ENCODE measurements around the gene CAND2.
"Not testable (repeated sequence)": the region's sequence is repeated elsewhere in the genome, so short reads cannot be mapped to it uniquely, and the experiment has no call there.

CAND2 gene

DNA sequence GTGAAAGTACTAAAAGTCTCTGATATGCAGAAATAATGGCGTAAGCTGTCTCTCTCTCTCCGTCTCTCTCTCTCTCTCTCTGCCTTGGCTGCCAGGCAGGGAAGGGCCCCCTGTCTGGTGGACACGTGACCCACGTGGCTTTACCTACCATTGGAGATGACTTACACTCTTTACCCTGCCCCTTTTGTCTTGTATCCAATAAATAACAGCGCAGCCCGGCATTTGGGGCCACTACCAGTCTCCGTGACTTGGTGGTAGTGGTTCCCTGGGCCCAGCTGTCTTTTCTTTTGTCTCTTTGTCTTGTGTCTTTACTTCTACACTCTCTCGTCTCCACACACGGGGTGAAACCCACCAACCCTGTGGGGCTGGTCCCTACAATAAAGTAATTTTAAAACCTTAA lies 25.2 kb upstream of the CAND2 start:
- no peak for DNase-seq (ENCODE audit: low spot score)

DNA sequence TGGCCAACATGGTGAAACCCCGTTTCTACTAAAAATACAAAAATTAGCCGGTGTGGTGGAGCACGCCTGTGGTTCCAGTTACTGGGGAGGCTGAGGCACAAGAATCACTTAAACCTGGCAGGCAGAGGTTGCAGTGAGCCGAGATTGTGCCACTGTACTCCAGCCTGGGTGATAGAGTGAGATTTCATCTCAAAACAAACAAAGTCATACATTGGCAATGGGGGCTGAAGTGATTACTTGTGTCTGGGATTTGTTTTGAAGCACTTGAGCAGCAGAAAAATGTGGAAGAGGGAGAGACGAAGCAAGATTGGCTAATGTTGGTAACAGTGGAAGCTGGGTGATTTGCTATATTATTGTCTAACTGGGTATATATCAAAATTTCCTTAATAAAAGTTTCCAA lies 24.0 kb upstream of the CAND2 start:
- DNase-seq (ENCODE audit: low spot score): no peak

DNA sequence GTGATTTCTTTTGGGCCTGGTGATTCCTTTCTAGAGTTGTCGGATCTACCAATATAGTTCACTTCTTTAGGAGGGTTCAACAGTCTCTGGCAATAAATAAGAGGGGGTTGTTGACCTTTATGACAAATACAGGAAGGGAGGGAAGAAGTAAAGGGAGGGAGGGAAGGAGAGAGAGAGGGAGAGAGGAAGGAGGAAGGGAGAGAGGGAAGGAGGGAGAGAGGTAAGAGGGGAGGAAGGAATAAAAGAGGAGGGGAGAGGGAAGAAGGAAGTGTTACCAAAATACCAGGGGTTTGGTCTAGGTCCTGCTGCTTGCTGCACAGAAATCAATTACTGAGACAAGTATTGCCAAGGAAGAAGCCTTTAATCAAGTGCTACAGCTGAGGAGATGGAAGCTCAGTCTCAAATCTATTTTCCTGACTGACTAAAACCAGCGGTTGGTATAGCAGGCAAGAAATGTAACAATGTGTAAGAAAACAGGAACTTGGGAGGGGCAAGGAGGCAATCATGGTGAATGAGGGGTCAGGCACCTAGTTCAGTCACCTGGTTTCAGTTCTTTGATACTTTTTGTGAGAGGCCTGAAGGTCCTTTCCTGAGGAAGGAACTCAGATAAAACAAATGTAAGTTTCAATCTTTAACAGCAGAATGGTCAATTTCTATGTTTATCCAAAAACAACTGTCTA lies 23.3 kb upstream of the CAND2 start:
- DNase-seq (ENCODE audit: low spot score): no peak

DNA sequence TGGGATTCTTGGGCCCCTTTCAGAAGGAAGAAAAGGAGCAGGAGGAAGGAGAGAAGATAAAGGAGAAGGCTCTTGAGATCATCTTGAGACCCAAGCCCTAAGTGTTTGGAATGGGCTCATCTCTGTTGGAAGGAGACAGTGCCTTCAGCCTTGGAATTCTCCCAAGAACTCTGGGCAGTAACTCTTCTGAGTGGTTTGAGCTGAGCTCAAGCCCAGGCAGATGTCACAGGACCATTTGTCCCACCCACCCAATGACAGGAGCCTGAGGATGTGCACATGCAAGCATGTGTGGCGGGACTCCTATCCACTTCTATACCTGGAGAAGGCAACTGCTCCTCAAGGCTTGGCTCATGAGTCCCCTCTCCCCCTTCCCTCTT lies 22.8 kb upstream of the CAND2 start:
- DNase-seq (ENCODE audit: low spot score): no peak

DNA sequence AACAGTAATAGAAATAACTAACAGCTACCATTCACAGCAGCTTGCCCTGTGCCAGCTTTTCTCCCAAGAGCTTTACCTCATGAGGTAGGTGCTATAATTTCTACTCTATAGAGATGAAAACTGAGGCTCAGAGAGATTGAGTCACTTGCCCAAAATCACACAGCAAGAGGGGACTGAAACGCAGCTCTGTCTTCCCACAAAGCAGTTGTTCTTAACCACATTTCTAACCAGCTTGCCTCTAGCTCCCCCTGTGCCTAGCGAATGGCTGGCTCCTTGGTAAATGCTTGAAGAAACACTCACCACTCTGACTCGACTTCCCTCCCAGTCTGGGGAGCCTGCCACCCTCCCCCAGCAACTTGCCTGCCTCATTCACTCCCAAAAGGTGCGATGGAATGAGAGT lies 21.9 kb upstream of the CAND2 start:
- DNase-seq (ENCODE audit: low spot score): no peak

DNA sequence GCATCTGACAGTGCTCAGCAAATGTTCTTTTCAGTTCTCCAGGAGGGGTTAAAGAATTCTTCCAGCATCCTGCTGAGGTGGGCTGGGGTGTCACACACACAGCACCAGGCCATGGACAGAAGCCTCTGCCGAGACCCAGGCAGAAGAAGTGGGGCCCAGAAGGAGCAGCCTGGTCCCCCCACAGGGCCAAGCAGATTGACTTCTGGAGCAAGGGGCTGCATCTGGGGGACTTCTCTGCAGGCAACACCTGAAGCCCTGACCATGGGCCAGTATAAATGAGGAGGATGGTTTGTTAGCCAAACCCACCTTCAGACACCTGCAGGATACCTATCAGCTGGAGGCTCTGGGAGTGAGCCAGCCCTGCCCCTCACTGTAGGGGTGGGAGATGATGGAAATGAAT lies 21.3 kb upstream of the CAND2 start:
- no peak for DNase-seq (ENCODE audit: low spot score)

DNA sequence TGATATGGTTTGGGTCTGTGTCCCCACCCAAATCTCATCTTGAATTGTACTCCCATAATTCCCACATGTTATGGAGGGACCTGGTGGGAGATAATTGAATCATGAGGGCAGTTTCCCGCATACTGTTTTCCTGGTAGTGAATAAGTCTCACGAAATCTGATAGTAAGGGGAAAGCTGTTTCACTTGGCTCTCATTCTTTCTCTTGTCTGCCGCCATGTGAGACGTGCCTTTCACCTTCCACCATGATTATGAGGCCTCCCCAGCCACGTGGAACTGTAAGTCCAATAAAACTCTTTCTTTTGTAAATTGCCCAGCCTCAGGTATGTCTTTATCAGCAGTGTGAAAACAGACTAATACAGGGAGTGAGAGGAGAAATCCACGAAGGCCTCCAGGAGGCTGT lies 20.5 kb upstream of the CAND2 start:
- DNase-seq (ENCODE audit: low spot score): not testable (repeated sequence)

DNA sequence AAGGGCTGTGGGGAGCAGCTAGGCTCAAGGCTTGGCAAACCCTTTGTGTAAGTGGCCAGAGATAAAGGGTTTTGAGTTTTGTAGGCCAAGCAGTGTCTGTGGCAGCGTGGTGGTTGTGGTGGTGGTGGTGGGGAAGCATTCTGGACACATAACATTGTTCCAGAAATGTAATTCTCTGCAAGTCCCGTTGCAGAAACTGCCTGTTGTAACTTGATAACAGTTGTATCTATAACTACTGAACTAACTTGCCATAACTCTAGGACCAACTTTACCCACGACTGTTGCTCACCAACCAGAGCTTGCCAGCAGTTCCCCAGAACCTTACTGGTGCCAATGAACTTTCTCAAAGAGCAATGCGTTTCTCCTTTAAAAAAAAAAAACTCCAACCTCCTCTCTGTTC lies 19.3 kb upstream of the CAND2 start:
- no peak for DNase-seq (ENCODE audit: low spot score)

DNA sequence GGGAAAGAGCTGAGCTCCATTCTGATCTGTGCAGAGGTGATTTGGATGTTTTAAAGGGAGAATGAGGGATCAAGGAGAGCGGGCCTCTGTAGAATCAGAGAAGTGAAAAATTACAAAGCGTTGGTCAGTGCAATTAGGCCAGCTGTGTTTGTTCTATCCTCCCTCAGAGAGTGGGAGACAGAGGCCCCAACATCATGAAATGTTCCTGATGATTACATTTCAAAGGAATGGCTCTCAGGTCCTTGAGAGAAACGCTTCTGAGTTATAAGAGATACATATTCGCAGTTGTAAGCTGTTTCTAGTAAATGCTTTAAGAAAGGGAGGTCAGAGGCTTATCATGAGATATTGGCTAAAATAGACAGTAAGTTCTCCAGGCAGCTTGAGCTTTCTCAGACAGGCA lies 15.7 kb upstream of the CAND2 start:
- DNase-seq (ENCODE audit: low spot score): no peak

DNA sequence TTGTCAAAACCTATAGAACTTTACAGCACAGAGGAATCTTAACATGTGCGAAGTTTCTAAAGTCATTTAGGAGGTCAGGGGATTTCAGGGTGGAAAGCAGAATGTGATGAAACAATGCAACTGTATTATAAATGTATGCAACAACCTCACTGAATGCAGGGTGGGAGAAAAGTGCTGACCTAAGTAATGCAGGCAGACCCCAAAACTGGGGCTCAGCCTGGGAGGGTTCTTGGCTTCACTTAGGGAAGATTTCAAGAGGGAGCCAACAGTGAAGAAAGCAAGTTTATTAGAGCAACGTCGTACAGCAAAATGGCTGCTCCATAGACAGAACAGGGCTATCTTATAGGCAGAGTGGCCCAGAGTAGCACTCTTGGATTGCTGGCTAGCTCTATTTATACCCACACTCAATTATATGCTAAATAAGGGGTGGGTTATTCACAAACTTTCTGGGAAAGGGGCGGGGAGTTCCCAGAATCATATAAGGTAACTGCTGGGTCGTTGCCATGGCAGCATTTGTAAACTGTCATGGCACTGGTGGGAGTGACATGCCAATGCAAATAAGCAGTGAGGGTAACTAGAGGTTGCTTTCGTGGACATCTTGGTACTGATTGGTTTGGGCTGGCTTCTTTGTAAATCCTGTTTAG lies 14.2 kb upstream of the CAND2 start:
- no peak for DNase-seq (ENCODE audit: low spot score)

DNA sequence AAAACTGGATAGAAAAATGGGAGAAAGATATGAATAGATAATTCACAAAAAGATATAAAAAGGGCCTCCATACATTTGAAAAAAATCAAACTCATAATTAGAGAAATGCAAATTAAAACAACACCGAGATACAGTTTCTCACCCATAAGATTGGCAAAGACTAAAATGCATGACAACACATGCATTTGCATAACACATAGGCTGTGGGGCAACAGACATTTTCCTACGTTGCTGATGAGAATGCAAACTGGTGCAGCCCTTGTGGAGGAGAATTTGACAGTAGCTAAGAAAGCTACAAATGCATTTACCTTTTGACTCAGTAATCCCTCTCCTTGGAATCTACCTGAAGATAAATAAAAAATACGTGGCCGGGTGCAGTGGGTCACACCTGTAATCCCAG lies 11.4 kb upstream of the CAND2 start:
- DNase-seq (ENCODE audit: low spot score): no peak

DNA sequence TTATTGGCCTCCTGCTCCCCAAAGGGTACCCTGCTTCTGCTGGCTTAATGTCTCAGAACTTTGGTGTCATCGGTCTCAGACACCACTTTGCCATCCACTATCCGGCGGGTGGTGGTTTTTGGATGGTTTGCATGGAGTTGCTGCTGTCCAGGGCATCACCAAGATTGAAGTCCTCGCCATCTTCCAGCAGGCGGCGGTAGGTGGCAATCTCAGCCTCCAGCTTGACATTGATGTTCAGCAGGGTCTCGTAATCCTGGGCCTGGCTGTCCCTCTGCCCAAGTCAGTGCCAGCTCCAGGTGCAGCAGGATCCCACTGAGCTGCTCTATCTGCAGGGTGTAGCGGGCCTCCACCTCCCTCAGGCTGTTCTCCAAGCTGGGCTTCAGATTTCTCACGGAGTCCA lies 9.1 kb upstream of the CAND2 start:
- not testable (repeated sequence) for DNase-seq (ENCODE audit: low spot score)

DNA sequence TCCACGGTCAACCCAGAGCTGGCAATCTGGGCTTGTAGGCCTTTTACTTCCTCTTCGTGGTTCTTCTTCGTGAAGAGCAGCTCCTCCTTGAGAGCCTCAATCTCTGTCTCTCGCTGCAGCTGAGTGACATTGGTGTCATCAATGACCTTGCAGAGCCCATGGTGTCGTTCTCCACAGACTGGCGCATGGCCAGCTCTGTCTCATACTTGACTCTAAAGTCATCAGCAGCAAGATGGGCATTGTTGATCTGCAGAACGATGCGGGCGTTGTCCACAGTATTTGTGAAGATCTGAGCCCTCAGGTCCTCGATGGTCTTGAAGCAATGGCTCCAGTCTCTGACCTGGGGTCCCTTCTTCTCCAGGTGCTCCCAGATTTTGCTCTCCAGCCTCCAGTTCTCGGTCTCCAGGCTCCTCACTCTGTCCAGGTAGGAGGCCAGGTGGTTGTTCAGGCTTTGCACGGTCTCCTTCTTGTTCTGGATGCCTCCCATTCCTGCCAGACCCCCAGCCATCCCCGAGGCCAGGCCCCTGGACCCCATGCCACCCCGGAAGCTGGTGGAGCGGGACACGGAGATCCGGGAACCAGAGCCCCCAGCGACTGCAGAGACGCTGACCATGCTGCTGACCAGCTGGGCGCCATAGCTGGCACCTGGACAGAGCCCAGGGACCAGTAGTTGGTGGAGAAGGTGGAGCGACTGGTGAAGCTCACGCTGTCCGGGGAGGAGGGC lies 8.4 kb upstream of the CAND2 start:
- DNase-seq (ENCODE audit: low spot score): not testable (repeated sequence)

DNA sequence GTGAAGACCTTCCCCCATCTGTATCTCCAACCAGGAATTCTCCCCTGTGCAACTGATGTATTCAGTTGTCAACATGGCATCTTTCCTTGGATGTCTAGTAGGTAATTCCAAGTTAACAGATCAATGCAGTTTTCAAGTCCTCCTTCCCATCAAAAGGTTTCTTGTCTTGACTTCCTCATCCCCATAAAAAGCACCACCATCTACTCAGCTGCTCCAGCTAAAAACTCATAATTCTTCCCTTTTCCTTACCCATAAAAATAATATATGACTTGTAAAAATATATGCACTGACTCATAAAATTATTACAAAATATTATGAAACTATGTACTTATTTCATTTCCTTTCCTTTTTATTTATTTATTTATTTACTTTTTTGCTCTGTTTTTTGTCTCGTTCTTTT lies 5.0 kb upstream of the CAND2 start:
- no peak for DNase-seq (ENCODE audit: low spot score)

DNA sequence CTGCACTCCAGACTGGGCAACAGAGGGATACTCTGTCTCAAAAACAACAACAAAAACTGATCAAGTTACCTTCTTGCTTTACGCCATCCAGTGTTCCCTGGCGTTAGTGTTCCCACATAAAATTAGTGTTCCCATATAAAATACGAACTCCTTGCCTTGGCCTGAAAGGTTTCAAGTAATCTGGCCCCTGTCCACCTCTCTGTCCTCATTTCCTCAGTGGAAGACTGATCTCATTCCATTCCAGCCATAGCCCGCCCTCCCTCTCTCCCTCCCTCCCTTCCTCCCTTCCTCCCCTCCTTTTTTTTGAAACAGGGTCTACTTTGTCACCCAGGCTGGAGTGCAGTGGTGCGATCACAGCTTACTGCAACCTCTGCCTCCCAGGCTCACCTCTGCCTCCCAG lies 2.8 kb upstream of the CAND2 start:
- DNase-seq (ENCODE audit: low spot score): no peak

DNA sequence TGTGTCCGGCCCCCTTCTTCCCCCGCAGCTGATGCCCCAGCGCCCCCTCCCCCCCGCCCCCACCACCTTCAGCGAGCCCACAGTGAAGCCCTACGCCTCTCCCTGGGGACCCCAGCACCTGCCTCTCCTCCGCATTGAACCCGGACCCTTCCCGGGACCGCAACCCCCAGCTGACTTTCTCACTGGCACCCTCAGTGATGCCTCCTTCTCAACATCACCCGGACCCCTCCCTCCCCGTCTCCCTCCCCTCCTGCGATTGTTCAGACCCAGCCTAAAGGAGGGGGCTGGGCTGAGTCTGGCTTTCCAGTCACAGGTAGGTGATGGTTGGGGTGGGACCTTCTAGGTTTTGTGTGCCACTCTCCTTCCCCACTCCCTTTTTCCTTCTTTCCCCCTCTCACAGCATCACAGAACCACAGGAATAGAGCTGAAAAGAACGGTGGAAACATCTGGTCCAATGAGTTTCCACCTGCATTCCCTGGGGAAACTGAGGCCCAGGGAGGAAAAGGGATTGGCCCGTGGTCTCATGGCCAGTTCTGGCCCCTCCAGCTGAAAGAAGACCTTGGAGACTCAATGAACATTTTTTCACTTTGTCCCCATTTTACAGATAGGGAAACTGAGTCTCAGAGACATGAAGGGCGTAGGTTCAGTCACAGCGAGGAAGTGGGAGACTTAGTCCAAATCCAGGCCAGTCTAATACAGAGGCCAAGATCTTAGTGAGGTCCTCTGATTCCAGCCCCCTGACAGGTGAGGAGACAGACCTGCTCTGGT lies 828 bp downstream of the CAND2 start:
- DNase-seq (ENCODE audit: low spot score): no peak

DNA sequence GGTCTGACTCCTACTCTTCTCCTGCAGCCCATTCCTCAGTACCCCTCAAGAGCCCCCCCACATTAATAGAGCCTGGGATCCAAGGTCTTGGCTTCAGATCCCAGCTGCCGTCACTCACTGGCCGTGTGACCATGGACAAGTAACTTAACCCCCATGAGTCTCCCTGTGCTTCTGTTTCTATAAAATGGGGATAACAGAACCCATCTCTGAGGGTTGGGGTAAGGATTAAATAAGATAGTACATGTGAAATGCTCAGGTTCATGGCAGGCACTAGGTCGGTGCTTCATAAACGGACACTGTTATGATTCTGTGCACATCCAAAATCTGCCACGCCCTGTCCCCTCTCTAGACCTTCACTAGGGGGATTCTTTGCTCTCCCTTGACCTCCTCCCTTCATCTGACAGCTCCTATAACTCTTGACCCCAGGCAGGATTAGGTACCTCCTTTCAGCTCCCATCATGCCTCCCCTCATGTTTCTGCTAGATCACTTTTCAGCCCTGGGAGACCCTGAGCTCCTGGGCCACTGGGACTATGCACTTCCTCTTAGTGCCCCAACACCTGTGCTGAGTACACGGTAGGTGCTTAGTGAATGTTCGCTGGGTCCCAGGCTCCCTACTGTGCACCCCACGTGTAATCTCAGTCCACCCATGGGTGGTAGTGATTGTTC lies 1.5 kb downstream of the CAND2 start:
- no peak for DNase-seq (ENCODE audit: low spot score)

DNA sequence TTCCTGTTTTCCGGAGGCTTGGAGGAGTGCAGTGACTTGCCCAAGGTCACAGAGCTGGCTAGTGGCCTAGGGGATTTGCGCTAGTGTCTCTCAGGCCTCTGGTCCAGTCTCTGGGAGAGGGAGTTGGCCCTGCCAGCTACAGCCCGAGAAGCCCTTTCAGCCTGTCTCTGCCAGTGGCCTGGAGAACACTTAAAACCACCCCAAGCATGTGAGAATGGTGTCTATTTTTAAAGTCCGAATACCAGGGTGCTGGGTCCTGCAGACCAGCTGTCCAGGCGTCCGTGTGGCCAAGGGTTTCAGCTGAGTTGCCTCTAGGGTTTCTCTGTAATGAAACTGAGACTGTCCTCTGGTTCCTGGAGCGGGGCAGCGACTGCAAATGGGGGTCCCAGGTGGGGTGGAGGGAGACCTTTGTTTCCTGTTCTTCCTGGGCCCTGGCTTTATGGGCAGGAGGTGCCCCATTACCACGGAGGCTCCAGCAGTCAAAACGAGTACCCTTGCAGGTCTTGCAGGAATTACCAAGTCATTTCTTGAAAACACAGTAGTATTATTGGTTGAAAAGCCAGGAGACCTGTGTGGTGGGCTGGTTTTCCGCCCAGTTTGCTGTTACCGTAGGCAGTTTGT lies 2.2 kb downstream of the CAND2 start:
- DNase-seq (ENCODE audit: low spot score): no peak

DNA sequence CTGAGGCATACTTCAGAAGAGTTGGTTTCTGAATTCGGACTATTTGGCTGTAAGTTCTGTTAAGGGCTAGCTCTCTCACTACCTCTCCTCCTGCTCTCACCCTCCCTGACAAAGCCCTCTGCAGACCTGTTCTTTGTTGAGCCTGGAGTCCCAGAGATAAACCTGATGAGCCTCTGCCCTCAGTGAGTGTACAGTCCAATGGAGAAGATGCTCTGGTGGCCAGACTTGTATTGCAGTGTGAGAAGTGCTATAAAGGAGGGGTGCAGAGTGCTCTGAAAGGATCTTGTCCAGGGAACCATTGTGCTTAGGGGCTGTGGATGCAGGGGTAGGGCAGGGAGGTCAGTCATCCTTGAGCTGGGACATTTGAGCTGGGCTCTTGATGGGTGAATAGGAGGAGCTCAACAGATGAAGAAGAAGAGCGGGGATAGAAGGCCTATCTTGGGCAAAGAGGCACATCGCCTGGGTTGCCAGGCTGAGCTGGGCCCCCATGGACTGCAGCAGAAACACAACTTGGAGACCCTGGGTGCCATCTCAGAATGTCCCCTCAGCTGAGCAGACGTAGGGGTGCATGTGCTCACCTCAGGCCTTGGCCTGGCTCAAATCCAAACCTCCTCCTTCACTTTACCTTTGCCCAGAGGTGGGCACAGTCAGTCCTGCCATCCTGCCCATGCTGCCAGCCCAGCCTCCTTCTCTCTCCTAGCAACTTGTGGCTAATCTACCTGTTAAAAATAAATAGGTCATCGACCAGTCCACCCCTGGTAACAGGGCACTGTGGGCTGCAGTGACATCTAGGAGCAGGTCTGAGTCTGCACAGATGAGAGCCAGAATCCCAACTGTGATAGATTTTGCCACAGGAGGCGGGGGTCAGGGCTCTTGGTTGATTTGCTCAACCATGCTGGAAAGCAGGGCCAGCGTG lies 3.3 kb downstream of the CAND2 start:
- DNase-seq (ENCODE audit: low spot score): no peak

DNA sequence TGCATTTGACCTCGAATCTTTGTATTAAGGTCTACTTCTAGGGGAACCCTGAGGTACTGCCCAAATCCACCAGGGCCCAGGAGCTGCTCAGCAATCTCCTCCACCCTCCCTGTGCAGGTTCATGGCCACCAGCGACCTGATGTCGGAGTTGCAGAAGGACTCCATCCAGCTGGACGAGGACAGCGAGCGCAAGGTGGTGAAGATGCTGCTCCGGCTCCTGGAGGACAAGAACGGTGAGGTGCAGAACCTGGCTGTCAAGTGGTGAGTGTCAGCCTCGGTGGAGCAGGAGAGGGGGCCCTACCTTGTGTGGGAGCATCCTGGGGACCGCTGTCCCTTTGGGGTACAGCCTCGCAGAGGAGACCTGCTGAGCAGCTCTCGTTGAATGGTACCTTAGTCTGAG lies 6.9 kb downstream of the CAND2 start:
- DNase-seq (ENCODE audit: low spot score): no peak

DNA sequence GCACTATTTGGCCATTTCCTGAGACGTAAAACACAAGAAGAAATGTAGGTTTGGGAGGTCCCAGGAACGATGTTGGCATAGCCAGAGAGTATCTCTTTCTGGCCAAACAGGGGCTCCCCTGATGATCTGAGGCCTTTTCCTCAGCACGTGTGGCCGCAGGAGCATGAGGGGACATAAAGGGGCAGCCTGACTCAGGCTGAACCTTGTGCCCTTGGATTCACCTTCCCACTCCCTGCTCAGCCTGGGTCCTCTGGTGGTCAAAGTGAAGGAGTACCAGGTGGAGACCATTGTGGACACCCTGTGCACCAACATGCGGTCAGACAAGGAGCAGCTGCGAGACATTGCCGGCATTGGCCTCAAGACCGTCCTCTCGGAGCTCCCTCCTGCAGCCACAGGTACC lies 10.6 kb downstream of the CAND2 start:
- no peak for DNase-seq (ENCODE audit: low spot score)

All from HuH-7 (cell line).